HG03558 (cell line): Measurements from ENCODE around the gene OR2L13.
"Not testable (repeated sequence)": the region's sequence is repeated elsewhere in the genome, so short reads cannot be mapped to it uniquely, and the experiment has no call there.

ENCODE experiments used
- ATAC-seq: cut with Tn5 transposase; IDR thresholded peaks from one replicate; pipeline ENCODE4 v1.9.1; 2021; ENCODE audit warnings: moderate number of reproducible peaks; ENCODE audit not compliant: unreplicated experiment; ENCODE audit errors: extremely low read depth

OR2L13 gene, protein sequence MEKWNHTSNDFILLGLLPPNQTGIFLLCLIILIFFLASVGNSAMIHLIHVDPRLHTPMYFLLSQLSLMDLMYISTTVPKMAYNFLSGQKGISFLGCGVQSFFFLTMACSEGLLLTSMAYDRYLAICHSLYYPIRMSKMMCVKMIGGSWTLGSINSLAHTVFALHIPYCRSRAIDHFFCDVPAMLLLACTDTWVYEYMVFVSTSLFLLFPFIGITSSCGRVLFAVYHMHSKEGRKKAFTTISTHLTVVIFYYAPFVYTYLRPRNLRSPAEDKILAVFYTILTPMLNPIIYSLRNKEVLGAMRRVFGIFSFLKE

DNA sequence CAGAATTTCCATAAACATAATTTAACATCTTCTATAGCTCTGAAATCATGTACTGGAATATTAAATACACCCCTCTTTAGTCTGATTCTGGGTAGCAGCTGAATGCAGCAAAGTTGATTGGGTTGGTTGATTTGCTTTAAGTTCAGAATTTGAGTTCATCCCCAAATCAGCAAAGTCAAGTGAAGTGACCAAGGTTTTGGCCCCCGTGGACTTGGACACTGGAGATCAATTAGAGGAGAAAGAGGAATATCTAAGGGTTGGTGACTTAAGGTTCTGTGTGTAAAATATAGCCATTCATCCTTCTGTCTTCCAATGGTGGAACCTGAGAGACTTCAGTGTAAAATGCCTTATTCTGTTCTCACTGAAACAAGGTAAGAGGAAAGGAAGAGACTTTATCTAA, at the start of gene OR2L13:
Gene OR2L13 (plus strand): TSS at position 301 of the 400 bp plus-strand sequence. CDS start 4,192 bp downstream, outside the sequence.
- ATAC-seq = no peak

DNA sequence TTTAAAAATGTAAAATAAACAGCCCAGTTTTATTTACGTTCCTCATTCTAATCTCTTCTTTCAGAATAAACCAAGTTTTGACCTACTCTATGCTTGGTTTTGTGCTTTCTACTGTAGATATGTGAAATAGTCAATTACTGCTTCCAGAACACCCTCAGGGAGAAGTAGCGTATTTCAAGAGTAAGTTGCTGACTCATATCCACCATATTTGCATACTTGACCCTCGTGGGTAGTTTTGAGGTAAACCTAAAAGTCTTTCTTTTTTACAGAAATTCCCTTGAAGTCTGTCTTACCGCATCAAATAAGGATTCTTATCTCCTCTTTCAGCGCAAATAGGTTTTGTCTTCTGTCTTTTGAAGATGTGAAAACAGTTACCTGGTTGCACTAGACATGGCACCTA, 49.8 kb upstream of the OR2L13 start:
- ATAC-seq = no peak

DNA sequence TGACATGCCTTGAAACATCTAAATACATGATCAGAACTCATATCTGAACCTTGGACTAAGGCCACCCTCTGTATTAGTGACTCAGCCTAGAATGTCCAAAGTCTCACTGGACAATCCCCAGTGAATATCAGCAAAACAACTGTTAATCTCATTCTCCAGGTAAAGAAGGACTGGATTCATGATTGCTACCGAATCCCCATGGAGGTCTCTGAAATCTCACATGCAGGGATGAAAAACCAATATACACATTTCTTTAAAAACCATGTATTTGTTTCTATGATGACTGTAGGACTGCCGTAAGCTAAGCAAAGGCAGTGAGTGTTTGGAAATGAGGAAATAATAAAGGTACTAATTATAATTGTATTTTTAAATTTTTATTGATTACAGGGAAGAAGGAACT, 48.4 kb upstream of the OR2L13 start, which contains the start of gene OR2L3:
Gene OR2L3 (plus strand): TSS at position 301 of the 400 bp plus-strand sequence. CDS start 13,846 bp downstream, outside the sequence.
- ATAC-seq = no peak

DNA sequence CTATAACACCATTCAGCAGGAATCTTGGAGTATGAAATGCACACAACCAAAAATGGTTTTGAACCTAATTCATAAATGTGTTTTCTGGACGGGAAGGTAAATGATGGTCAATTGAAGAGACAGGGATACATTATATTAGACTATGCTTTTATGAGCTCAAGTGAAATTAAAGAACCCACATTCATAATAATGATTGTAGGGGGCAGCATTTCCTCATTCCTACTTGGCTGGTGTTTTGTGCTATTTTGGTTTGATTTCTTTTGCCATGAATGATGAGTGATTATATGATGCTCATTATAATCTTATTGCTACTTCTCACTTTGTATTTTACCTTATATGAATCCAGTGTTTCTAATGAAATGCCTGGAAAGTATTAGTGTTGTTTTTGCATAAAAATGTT, 48.0 kb upstream of the OR2L13 start:
- no peak for ATAC-seq

DNA sequence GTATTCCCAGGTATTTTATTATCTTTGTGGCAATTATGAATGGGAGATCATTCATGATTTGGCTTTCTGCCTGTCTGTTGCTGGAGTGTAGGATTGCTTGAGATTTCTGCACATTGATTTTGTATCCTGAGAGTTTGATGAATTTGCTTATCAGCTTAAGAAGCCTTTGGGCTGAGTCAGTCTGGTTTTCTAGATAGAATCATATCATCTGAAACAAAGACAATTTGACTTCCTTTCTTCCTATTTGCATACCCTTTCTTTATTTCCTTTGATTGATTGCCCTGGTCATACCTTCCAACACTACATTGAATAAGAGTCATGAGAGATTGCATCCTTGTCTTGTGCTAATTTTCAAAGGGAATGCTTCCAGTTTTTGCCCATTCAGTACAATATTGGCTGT, 40.3 kb upstream of the OR2L13 start:
- ATAC-seq = no peak

DNA sequence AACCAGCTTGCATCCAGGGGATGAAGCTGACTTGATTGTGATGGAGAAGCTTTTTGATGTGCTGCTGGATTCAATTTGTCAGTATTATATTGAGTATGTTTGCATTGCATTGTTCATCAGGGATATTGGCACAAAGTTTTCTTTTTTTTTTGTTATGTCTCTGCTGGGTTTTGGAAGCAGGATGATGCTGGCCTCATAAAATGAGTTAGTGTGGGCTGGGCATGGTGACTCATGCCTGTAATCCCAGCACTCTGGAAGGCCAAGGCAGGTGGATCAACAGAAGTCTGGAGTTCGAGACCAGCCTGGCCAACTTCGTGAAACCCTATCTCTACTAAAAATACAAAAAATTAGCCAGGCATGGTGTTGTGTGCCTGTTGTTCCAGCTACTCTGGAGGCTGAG, 39.7 kb upstream of the OR2L13 start:
- no peak for ATAC-seq

DNA sequence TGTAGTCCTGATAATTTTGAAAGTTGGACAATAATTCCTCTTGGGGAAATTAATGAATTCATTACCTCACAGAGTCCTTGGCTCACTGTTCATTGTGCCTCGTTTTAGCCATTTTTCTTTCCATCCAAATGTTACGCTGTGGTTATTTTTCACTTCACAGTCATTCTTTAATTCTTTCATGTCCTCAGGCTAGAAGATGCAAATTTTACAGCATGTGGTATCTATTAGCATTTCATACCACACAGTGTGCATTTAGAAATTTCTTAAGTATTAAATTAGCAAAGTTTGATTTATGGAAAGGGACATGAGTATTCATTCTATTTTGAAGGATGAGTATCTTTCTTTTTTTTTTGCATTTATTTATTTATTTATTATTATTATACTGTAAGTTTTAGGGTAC, 29.9 kb upstream of the OR2L13 start:
- no peak for ATAC-seq

DNA sequence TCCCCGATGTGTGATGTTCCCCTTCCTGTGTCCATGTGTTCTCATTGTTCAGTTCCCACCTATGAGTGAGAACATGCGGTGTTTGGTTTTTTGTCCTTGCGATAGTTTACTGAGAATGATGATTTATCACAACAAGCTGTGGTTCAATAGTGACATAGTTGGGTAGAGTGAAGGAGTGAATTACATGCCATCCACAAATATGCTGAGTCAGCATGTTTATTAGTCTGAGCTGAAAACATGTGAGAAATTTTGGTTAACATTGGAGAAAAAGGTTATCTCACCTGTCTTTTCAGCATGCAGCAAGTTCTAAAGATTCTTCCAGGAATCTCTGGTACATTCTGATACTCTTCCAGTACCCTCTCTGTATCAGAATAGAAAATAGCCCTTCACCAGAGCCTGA, 29.4 kb upstream of the OR2L13 start:
- no peak for ATAC-seq

DNA sequence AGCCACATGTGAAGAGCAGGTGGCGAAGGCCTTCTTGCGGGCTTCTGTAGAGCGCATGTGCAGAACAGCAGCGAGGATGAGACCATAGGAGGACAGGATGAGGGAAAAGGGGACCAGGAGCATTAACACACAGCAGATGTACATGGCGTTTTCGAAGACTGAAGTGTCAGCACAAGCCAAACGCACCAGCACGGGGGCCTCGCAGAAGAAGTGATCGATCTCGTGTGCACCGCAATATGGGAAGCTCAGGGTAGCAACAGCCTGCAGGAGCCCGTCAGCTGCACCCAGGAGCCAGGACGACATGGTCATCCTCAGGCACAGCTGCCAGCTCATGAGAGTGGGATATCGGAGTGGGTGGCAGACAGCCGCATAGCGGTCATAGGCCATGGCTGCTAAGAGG, 11.1 kb upstream of the OR2L13 start:
- ATAC-seq = not testable (repeated sequence)

DNA sequence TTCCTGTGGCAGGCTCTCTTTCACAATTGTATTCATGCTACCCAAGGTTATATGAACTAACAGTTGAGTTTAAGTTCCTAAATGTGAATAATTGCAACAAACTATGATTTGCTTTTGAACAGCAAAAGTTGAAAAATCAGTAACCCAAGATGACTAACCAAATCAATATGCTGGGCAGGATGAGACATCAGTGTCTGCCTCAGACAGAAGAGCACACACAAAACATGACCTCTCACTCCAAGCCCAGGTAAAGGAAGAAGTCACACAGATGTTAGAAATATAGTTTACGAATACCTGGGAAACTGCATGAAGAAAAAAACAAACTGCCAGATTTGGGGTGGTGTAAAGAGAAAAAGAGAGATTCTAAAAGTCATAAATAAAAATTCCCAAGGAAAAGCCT, 3.5 kb downstream of the OR2L13 start:
- ATAC-seq = no peak

DNA sequence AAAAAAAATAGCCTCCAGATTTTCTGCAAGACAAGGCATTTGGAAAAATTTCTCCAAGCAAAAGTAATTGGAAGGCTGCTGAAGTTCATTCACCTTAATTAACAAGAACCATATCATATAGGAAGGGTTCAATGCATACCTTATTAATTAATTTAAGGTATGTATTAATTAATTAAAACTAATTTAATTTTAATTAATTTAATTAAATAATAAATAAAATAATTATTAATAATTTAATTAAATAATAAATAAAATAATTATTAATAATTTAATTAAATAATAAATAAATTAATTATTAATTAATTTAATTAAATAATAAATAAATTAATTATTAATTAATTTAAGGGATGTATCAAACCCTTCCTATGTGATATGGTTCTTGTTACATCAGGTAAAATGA, 7.9 kb downstream of the OR2L13 start:
- ATAC-seq = no peak

DNA sequence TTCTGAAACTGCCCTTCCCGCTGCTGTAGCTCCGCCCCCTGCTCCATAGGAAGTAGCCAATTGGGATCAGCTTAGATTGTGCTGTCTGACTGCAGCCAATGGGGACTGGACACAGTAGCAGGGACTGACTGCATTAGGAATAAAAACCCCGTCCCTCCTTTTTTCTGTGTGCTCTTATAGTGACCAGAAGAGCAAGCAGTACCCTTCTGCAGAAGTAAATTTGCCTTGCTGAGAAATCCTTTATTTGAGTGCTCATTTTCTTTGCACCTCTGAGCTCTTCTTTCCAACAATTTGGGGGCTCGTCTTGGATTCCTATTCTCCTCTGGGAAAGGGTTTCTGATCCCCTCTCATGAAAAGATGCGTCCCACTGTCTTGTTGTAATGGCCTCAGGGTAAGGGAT, 16.2 kb downstream of the OR2L13 start:
- ATAC-seq = no peak

DNA sequence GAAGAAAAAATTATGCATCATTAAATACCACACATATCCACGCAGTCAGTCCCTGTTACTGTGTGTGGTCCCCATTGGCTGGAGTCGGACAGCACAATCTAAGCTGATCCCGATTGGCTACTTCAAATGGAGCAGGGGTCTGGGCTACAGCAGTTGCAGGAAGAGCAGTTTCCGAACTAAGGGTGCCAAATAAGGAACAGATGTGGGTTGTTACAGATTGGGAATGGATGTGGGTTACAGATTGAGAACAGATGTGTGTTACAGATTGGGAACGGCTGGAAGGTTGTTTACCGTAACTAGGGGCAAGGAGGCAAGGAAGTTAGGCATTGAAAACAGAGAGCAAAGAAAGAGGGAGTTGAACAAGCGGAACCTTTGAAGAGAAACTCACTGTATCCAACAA, 19.9 kb downstream of the OR2L13 start:
- ATAC-seq = no peak

DNA sequence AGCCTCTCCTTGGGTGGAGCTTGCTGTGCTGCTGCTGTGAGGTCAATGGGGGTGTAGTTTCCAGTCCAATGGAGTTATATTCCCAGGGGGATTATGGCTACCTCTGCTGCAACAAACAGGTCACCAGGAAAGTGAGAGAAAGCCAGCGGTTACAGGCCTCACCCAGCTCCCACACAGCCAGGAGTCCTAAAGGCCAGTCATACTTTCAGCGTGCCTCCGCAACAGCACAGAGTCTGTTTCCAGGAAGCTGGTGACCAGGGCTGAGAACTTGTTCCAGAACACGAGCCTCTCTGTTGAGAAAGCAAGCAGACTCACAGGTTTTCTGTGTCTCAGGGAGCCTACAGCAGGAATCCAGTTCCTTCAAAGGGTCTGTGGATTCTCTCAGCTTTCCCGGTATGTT, 32.7 kb downstream of the OR2L13 start:
- ATAC-seq = no peak

DNA sequence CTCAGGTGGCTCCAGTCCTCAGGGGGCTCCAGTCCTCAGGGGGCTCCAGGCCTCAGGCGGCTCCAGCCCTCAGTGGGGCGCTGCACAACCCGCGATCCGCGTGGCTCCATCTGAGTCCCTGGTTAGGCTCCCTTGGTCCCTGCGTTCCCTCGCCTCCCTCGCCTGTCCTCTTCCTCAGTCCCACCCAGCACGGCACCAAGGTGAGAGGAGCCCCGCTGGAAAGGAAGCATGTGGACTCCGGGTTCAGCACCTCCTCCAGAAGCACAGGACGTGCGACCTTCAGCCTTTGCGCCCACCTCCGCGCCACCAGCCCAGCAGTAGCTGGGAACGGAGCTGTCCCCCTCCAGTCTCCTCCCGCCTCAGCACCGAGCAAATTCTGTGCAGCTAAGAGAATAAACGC, 41.8 kb downstream of the OR2L13 start:
- no peak for ATAC-seq

DNA sequence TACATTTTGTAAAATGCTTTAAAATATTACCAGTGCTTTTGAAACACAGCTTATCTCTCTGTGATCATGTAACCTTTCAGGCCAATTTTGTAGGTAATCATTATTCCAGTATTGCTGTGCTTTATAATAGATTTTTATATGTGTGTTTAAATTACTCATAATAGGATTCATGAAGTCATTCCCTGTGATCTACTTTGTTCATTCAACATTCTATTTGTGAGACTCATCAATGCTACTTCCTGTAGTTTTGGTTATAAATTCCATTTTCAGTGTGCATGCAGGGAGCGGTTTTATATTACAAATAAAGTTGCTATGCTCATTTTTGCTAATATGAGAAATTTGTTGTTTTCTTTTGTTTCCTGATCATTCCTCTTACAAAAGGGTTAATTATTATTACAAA, 45.9 kb downstream of the OR2L13 start:
- ATAC-seq = no peak

DNA sequence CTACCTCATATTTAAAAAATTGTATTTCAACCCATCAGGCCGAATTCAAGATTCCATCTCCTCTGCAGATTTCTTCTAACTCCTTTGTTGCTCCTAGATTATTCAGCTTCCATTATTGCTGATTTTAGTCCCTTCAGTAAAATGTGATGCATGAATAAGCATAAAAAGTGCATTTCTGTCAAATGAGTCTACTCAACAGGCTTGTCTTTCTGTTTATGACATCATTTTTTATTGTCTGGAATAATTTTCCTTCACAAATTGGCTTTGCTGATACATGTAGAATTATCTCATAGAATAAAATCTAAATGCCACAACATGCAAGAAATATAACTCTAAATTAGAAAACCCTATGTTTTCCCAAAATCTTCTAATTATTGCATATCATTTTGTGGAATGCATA, 48.3 kb downstream of the OR2L13 start:
- no peak for ATAC-seq

DNA sequence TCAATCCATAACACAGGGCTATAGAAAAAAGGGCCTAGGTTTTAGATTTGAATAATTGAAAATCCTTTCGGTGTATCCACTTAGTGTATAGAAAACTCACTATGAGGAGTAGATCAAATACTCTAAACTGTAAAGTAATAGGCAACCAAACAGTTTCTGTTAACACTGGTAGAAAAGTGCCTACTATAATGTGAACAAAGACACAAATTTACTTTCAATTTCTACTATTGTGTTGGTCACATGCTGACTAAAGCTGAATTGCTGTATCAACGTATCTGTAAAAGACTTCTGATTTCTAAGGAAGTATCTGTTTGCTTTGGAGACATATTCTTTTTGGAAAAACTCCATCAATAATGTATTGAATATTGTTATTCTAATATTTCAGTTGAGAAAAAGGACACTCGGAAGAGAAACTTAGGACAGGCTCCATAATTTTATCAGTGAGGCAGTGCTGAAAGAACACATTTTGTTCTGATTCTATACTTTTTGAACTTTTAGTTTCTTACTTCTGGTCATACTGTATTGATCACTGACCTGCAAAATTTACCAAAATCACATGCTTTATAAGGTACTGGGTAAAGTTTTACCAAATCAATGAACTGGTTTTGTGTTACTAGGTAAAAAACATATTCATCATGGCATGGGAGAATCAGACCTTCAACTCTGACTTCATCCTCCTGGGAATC, 49.7 kb downstream of the OR2L13 start, which contains the start of gene OR2M5:
Gene OR2M5 (plus strand): TSS at position 636 of the 686 bp plus-strand sequence. CDS start 0 bp downstream, at position 636.
- no peak for ATAC-seq
